Activated CD4-positive, alpha-beta T cell treated with anti-CD3 and anti-CD28 coated beads for 4 hours (primary cell): ENCODE data around the gene SOD1.

ENCODE experiments used
- DNase-seq, 2 donors: peaks; one replicate each; pipeline ENCODE4 v3.0.0-alpha.2; 2020

Gene SOD1

DNA sequence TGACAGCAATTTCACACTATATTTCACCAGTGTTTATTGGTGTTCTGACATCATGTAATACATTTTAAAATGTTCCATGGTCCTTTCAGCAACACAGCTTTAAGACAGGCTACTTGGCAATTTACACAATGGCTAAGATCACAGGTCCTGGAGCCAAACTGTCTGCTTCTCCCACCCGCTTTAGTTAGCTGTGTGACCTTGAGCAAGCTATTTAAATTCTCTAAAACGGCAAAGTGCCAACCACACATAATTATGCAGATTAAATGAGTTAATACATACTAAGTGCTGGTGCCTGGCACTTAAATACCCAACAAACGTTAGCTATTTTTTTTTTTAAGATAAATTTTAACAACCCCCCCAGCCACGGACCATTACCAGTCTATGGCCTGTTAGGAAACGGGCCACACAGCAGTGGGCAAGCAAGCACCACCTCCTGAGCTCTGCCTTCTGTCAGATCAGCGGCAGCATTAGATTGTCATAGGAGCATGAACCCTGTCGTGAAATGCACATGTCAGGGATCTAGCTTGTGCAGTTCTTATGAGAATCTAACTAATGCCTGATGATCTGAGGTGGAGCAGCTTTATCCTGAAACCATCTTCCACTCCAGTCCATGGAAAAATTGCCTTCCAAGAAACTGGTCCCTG, 26.9 kb downstream of the SOD1 start:
- no peak for DNase-seq

DNA sequence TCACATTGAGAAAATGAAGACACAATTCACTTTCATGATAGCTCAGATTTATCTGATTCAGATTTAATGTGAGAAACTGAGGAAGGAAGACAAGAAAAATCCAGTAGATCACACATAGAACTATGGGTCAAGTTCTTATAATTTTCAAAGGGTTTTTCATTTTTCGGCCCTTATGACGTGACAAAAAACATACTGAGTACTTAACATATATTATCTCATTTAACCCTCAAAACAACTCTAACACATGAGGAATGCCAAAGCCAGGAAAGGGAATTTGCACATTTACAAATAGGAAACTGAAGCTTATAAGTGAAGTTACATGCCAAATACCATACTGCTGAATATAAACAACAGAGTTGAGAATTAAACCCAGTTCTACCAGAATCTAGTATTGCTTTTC, 27.6 kb downstream of the SOD1 start:
- DNase-seq = no peak

DNA sequence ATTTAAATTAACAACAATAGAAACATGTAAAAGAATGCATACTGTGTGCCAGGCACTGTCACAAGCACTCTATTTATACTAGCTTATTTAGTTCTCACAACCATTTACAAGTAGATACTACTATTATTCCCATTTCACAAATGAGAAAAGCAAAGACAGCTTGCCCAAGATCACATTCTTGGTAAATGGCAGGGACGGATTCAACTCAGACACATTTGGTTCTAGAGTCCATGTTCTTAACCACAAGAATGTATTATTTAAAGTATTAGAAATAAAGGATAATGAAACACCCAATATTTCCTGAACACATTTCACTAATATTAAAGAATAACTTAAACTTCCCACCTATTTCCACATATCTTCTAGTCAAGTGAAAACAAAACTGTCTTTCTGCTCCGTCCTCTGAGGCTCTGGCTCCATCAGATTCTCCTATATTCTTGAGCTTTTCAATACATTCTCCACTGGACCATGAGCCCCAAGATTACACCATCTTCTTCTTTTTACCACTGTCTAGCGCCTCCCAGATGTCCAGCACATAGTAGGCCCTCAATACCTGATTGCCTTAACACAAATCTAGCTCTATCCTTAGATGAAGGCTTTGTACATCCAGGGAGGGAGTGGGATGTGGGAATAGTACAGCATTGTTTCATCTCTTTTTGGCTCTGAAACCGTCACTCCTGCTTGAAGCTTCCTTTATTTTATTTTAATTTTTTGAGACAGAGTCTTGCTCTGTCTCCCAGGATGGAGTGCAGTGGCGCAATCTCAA, 29.3 kb downstream of the SOD1 start:
- no peak for DNase-seq

DNA sequence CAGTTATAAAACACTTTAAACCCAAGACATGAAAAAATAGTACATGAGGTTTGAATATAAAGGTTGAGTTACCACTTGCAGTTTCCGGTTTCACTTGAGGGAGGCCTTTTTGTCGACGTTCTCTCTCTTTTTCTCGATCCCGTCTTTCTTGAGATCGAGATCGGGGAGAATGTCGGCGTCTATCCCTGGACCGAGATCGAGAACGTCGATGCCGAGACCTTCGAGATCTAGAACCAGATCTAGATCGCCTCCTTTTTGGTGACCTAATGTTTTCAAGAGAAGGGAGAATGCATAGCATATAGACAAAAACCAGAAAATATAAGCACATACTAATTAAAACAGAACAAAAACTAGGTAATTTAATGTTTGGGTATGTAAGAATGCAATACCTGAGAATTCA, 33.7 kb downstream of the SOD1 start:
- DNase-seq = no peak

GRCh38 chr21:31696424-31696823, 36.9 kb downstream of the SOD1 start:
- no peak for DNase-seq

GRCh38 chr21:31698461-31698860, 39.0 kb downstream of the SOD1 start:
- no peak for DNase-seq

DNA sequence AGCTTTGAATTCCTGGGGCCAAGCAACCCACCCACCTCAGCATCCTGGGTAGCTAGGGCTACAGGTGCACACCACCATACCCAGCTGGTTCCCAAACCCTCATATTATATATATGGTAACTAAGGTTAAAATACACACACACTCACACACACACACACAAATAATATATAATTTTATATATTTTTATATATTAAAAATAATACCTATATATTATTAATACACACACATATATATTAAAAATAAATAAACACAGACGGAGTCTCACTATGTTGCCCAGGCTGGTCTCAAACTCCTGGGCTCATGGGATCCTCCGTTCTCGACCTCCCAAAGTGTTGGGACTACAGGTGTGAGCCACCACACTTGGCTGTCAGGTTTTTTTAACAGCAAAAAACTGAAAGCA, 40.5 kb downstream of the SOD1 start:
- DNase-seq = no peak

DNA sequence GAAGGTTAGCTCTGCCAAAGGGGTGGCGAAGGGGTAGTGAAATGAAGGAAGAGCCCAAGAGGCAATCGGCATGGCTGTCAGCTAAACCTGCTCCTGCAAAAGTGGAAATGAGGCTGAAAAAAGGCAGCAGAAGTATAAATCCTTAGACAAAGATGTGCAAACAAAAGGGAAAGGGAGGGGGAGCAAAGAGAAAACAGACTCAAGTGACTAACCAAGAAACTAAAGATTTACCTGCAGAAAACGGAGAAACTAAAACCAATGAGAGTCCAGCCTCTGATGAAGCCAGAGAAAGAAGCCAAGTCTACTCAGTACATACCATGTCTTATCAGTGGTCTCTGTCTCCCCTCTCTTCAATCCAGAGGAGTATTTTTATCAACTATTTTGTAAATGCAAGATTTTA, 47.1 kb downstream of the SOD1 start:
- DNase-seq = no peak

GRCh38 chr21:31707499-31707898, 48.0 kb downstream of the SOD1 start:
- DNase-seq = no peak

GRCh38 chr21:31708541-31708940, 49.0 kb downstream of the SOD1 start:
- DNase-seq = no peak

DNA sequence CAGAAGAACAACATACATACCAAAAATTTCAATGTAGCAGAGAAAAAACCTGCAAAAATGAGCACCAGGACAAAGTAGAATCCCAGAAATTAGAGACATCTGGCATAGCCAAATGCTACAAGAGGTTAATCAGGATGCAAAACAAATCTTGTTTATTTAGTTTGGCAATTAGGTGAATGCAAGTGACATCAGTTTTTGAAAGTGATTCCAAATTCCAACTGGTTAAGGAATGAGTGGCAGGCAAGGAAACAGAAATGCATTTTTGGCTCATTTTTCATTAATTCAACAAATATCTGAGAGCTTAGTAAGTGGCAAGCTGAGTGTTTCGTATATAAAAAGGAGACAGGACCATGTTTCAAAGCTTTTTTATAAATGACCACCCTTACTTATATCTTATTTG, 51.1 kb downstream of the SOD1 start:
- no peak for DNase-seq

DNA sequence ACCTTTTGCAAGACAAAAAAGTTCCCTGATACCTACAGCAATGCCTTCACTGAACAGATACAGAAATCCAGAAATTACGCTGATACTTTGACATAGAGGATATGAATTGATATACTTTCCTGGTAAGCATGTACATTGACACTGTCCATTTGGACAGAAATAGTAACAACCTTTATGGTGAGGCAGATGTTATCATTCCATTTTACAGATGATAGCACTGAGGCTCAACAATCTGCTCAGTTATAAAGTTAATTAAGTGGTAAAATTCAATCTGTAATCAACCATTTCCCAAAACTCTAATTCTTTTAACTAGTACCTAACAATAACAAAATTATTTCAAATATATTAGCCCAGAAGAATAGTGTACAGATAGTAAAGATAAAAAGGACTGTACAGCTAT, 51.8 kb downstream of the SOD1 start:
- no peak for DNase-seq

- DNase-seq = no peak
These were observed 52.3 kb downstream of the SOD1 start for GRCh38 chr21:31711745-31712285.

GRCh38 chr21:31713115-31713514, 53.6 kb downstream of the SOD1 start:
- no peak for DNase-seq

GRCh38 chr21:31713973-31714740, 54.7 kb downstream of the SOD1 start:
- no peak for DNase-seq

DNA sequence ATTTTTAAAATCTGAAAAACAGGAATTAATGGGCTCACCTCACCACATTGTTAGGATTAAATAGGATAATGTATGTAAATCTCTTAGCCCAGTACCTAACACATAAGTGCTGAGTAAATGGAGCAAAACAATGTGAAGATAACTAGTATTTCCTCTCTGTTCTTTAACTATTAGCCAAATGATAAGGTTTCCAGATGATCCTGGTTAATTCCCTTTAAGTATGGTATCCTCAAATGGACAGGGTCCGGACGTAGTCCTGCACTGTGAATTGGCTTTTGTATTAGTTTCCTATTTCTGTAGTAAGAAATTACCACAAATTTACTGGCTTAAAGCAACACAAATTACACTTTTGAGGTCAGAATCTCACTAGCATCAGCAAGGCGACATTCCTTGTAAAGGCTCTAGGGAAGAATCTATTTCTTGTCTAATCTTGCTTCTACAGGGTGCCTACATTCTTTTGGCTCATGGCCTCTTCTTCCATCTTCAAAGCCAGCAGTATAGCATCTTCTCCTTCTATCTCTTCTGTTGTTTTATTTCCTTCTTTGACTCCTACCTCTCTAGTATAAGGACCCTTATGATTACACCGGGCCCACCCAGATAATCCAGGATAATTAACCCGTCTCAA, 55.4 kb downstream of the SOD1 start:
- no peak for DNase-seq

DNA sequence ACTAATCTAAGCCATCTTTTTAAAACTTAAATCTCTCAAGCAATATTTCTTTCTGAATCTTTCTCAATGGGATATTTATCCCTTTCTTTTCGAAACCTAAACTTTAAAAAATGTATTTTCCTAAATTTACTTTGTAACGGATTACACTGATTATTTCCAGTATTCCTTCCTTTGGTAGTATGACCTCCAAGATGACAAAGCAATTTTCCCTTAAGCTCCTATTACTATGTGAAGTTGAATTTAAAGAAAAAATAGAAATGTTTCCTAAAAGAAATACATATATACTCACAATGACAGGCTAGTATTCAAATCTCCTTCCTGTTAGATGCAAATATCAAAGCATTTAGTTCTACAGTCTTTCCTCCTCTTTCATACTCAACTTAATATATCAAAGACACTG, 56.6 kb downstream of the SOD1 start:
- no peak for DNase-seq
